HG02759 (cell line): ENCODE results near the gene MFGE8.

Experiments
- ATAC-seq: cut with Tn5 transposase; IDR thresholded peaks from one replicate; pipeline ENCODE4 v1.9.1; 2021; ENCODE audit warnings: mild to moderate bottlenecking, moderate library complexity; ENCODE audit not compliant: unreplicated experiment

Gene MFGE8

GRCh38 chr15:88874684-88875083, 38.5 kb downstream of the MFGE8 start:
- ATAC-seq: no peak

- ATAC-seq: no peak
These were observed 38.9 kb downstream of the MFGE8 start for GRCh38 chr15:88874275-88874674.

GRCh38 chr15:88873786-88874185, 39.4 kb downstream of the MFGE8 start:
- no peak for ATAC-seq

- ATAC-seq: no peak
These were observed 40.5 kb downstream of the MFGE8 start for GRCh38 chr15:88872706-88873105.

GRCh38 chr15:88872106-88872505, 41.1 kb downstream of the MFGE8 start:
- ATAC-seq: no peak

- ATAC-seq: no peak
These were observed 41.9 kb downstream of the MFGE8 start for GRCh38 chr15:88871313-88871712.

- ATAC-seq: no peak
These were observed 46.8 kb downstream of the MFGE8 start for GRCh38 chr15:88866295-88866881.

GRCh38 chr15:88865498-88866099, 47.6 kb downstream of the MFGE8 start:
- ATAC-seq: no peak

- ATAC-seq: no peak
These were observed 48.2 kb downstream of the MFGE8 start for GRCh38 chr15:88864861-88865497.

GRCh38 chr15:88863412-88863811, 49.8 kb downstream of the MFGE8 start:
- ATAC-seq: no peak

GRCh38 chr15:88860212-88860611, 53.0 kb downstream of the MFGE8 start:
- ATAC-seq: no peak

- ATAC-seq: no peak
These were observed 53.6 kb downstream of the MFGE8 start for GRCh38 chr15:88859550-88859949.

- ATAC-seq: no peak
These were observed 54.2 kb downstream of the MFGE8 start for GRCh38 chr15:88858934-88859333.

GRCh38 chr15:88852476-88852875, 60.7 kb downstream of the MFGE8 start:
- no peak for ATAC-seq

- ATAC-seq: no peak
These were observed 63.7 kb downstream of the MFGE8 start for GRCh38 chr15:88849376-88850072.
